Suprapubic skin (tissue), 4 donors: ENCODE results near the gene FAM53A.

Experiments
- EP300 ChIP-seq: sonication (generic); formaldehyde crosslinking; IDR thresholded peaks from one replicate; pipeline ENCODE4 v1.6.1; 2017; ENCODE audit warnings: antibody characterized with exemption
- POLR2A ChIP-seq, 2 donors: fragments of 450-650 bp; IDR thresholded peaks; one replicate each; pipeline ENCODE4 v1.6.1; 2017; ENCODE audit warnings: antibody characterized with exemption in 2 of 2, mild to moderate bottlenecking in 2 of 2, moderate library complexity in 2 of 2
- POLR2AphosphoS5 ChIP-seq, 3 donors: sonication (generic); formaldehyde crosslinking; IDR thresholded peaks; one replicate each; pipeline ENCODE4 v1.6.1; 2017; ENCODE audit warnings: antibody characterized with exemption in 3 of 3
- TF ChIP-seq, protein P1 (sequence below), 2 donors: fragments of 200-600 bp in 1 of 2; fragments of 450-650 bp in 1 of 2; sonication (generic) in 1 of 2; IDR thresholded peaks; one replicate each; pipeline ENCODE4 v1.5.1; 2016 to 2019; ENCODE audit warnings: antibody characterized with exemption in 2 of 2, mild to moderate bottlenecking in 1 of 2, moderate library complexity in 1 of 2

DNA sequence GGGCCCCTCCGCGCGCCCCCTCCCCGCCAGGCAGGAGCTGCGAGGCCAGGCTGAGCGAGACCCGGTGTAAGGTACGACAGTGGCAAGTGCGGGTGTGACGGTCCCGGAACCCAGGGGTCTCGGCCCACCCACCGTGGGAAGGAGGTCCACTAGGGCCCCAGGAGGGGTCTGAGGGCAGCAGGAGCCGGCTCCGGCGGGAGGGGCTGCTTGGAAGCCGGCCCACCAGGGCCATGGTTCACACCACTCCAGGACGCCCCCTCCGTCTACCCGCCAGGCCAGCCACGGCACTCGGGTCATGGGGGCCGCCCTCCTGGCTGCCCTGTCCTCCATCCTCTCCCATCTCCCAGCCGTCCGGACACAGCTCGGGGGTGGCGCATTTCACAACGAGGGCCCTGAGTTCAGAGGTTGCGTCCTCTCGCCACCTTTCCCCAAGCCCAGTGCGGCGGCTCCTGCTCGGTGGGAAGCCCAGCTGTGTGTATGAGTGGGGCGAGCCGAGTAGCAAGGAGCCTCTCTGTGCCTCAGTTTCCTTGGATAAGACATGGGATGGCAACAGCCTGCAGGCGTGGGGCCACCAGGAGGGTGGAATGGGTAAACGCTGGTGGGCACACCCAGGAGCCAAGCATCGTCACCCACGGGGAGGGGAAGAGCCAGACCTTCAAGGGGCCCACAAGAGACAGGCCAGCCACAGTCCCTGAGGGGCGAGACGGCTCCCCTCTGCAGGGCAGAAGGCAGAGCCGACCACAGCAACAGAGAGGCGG is 81.3 kb downstream of the FAM53A start:
- TF ChIP-seq, protein P1, sequence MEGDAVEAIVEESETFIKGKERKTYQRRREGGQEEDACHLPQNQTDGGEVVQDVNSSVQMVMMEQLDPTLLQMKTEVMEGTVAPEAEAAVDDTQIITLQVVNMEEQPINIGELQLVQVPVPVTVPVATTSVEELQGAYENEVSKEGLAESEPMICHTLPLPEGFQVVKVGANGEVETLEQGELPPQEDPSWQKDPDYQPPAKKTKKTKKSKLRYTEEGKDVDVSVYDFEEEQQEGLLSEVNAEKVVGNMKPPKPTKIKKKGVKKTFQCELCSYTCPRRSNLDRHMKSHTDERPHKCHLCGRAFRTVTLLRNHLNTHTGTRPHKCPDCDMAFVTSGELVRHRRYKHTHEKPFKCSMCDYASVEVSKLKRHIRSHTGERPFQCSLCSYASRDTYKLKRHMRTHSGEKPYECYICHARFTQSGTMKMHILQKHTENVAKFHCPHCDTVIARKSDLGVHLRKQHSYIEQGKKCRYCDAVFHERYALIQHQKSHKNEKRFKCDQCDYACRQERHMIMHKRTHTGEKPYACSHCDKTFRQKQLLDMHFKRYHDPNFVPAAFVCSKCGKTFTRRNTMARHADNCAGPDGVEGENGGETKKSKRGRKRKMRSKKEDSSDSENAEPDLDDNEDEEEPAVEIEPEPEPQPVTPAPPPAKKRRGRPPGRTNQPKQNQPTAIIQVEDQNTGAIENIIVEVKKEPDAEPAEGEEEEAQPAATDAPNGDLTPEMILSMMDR (IDR thresholded peaks at IDR 0.05) = no peak
- no peak for TF ChIP-seq EP300
- no peak for TF ChIP-seq POLR2AphosphoS5 (IDR thresholded peaks at IDR 0.05)
- TF ChIP-seq POLR2A (IDR thresholded peaks at IDR 0.05) = no peak
